ENCODE results near the gene ACBD6.
A peak's percentile ranks its signal among the peaks of the same experiment; 100 is the strongest.

ACBD6 gene

GRCh38 chr1:180515857-180516388 lies 13.5 kb upstream of the ACBD6 start:
- H3K4me3 ChIP-seq (ENCODE audit: low read depth, low read length), result no peak overlapping the region
- DNase-seq (ENCODE audit: low read depth), result peak; percentile 41
- peak; percentile 64 for TF ChIP-seq CTCF (IDR thresholded peaks at IDR 0.05; ENCODE audit: low read depth, low read length, missing control alignments)

GRCh38 chr1:180515364-180515763 lies 13.0 kb upstream of the ACBD6 start:
- no peak for DNase-seq (ENCODE audit: low read depth)
- TF ChIP-seq CTCF (IDR thresholded peaks at IDR 0.05; ENCODE audit: low read depth, low read length, missing control alignments), result no peak
- no peak overlapping the region for H3K4me3 ChIP-seq (ENCODE audit: low read depth, low read length)

- TF ChIP-seq CTCF (IDR thresholded peaks at IDR 0.05; ENCODE audit: low read depth, low read length, missing control alignments), result no peak
- no peak overlapping the region for H3K4me3 ChIP-seq (ENCODE audit: low read depth, low read length)
- DNase-seq (ENCODE audit: low read depth), result no peak
Measured at GRCh38 chr1:180513531-180513930, 11.2 kb upstream of the ACBD6 start.

GRCh38 chr1:180510882-180511281 lies 8.5 kb upstream of the ACBD6 start:
- no peak for TF ChIP-seq CTCF (IDR thresholded peaks at IDR 0.05; ENCODE audit: low read depth, low read length, missing control alignments)
- no peak overlapping the region for H3K4me3 ChIP-seq (ENCODE audit: low read depth, low read length)
- no peak for DNase-seq (ENCODE audit: low read depth)

GRCh38 chr1:180508725-180509097 lies 6.3 kb upstream of the ACBD6 start:
- TF ChIP-seq CTCF (IDR thresholded peaks at IDR 0.05; ENCODE audit: low read depth, low read length, missing control alignments), result no peak
- no peak overlapping the region for H3K4me3 ChIP-seq (ENCODE audit: low read depth, low read length)
- no peak for DNase-seq (ENCODE audit: low read depth)

GRCh38 chr1:180507795-180508724 lies 5.7 kb upstream of the ACBD6 start:
- no peak overlapping the region for H3K4me3 ChIP-seq (ENCODE audit: low read depth, low read length)
- DNase-seq (ENCODE audit: low read depth), result no peak
- TF ChIP-seq CTCF (IDR thresholded peaks at IDR 0.05; ENCODE audit: low read depth, low read length, missing control alignments), result no peak
